Suprapubic skin (tissue), 4 donors: ENCODE measurements around the gene TCF12. TPM values are rescaled to one million over a fixed set of nuclear protein-coding genes. Genes with fewer than 3 reads are reported as not detected.

Source experiments
- DNase-seq, 2 donors: peaks; one replicate each; pipeline ENCODE4 v3.0.0-alpha.2; 2019; ENCODE audit warnings: low spot score in 2 of 2
- H3K27ac ChIP-seq: fragments of 200-600 bp; sonication (generic); one replicate; pipeline ENCODE4 v1.5.1; 2019
- H3K27me3 ChIP-seq: fragments of 200-600 bp; sonication (generic); one replicate; pipeline ENCODE4 v1.5.1; 2019
- H3K36me3 ChIP-seq: fragments of 200-600 bp; sonication (generic); one replicate; pipeline ENCODE4 v1.5.1; 2019
- H3K4me1 ChIP-seq: fragments of 200-600 bp; sonication (generic); one replicate; pipeline ENCODE4 v1.5.1; 2019
- H3K4me3 ChIP-seq: fragments of 200-600 bp; sonication (generic); one replicate; pipeline ENCODE4 v1.5.1; 2019; ENCODE audit warnings: mild to moderate bottlenecking
- H3K9me3 ChIP-seq: fragments of 200-600 bp; sonication (generic); one replicate; pipeline ENCODE4 v1.5.1; 2019
- CTCF ChIP-seq, 2 donors: fragments of 200-600 bp in 1 of 2; fragments of 450-650 bp in 1 of 2; sonication (generic) in 1 of 2; IDR thresholded peaks; one replicate each; pipeline ENCODE4 v1.5.1; 2016 to 2019; ENCODE audit warnings: antibody characterized with exemption in 2 of 2, mild to moderate bottlenecking in 1 of 2, moderate library complexity in 1 of 2
- EP300 ChIP-seq: sonication (generic); formaldehyde crosslinking; IDR thresholded peaks from one replicate; pipeline ENCODE4 v1.6.1; 2017; ENCODE audit warnings: antibody characterized with exemption
- POLR2A ChIP-seq, 2 donors: fragments of 450-650 bp; IDR thresholded peaks; one replicate each; pipeline ENCODE4 v1.6.1; 2017; ENCODE audit warnings: antibody characterized with exemption in 2 of 2, mild to moderate bottlenecking in 2 of 2, moderate library complexity in 2 of 2
- POLR2AphosphoS5 ChIP-seq, 3 donors: sonication (generic); formaldehyde crosslinking; IDR thresholded peaks; one replicate each; pipeline ENCODE4 v1.6.1; 2017; ENCODE audit warnings: antibody characterized with exemption in 3 of 3
- WGBS: methylation state at CpG from one replicate; pipeline ENCODE4 v1.1.5; 2018; 5-methylcytosine and 5-hydroxymethylcytosine counted together
- total RNA-seq, 4 donors: library from RNA; depleted of rRNA; stranded (reverse); fragments of >200 nt; gene quantifications; one replicate each; pipeline ENCODE4 v1.1.0, GENCODE V29; 2016

Gene TCF12
- total RNA-seq, 4 donors from 2014 or later = 91.3 to 118 (median 105) TPM

GRCh38 chr15:57328479-57328878, 410.0 kb downstream of the TCF12 start:
- TF ChIP-seq POLR2A (IDR thresholded peaks at IDR 0.05) (no peak), CTCF (IDR thresholded peaks at IDR 0.05) (no peak), POLR2AphosphoS5 (IDR thresholded peaks at IDR 0.05) (no peak), EP300 (no peak)
- WGBS = 90% methylated on average over 8 of the region's 8 CpGs
- Histone ChIP-seq H3K27ac (peak overlapping the region; percentile 27), H3K9me3 (no peaks in the 10 kb centered on the region), H3K4me1 (peaks cover 5% of the 10 kb centered on the region), H3K36me3 (no peaks in the 10 kb centered on the region), H3K27me3 (no peaks in the 10 kb centered on the region), H3K4me3 (no peak overlapping the region)
- no peak for DNase-seq

GRCh38 chr15:57328897-57329296, 410.5 kb downstream of the TCF12 start:
- Histone ChIP-seq H3K36me3 (no peaks in the 10 kb centered on the region), H3K4me3 (no peak overlapping the region), H3K9me3 (no peaks in the 10 kb centered on the region), H3K27ac (no peak overlapping the region), H3K27me3 (no peaks in the 10 kb centered on the region), H3K4me1 (peaks cover under 1% of the 10 kb centered on the region)
- DNase-seq = no peak
- WGBS = 69% methylated on average over 5 of the region's 5 CpGs
- TF ChIP-seq EP300 (no peak), POLR2AphosphoS5 (IDR thresholded peaks at IDR 0.05) (no peak), POLR2A (IDR thresholded peaks at IDR 0.05) (no peak), CTCF (IDR thresholded peaks at IDR 0.05) (no peak)

- H3K4me3 ChIP-seq = no peak overlapping the region
- no peaks in the 10 kb centered on the region for H3K27me3 ChIP-seq
- no peak for TF ChIP-seq POLR2AphosphoS5 (IDR thresholded peaks at IDR 0.05)
- TF ChIP-seq CTCF (IDR thresholded peaks at IDR 0.05) = no peak
- TF ChIP-seq EP300 = no peak
- no peak for TF ChIP-seq POLR2A (IDR thresholded peaks at IDR 0.05)
- no peak for DNase-seq
- no peak overlapping the region for H3K27ac ChIP-seq
- H3K4me1 ChIP-seq = no peaks in the 10 kb centered on the region
- WGBS = 90% methylated on average over 13 of the region's 13 CpGs
- H3K9me3 ChIP-seq = no peaks in the 10 kb centered on the region
- H3K36me3 ChIP-seq = no peaks in the 10 kb centered on the region
Observed at GRCh38 chr15:57329582-57330367, 411.3 kb downstream of the TCF12 start.

- Histone ChIP-seq H3K4me1 (no peaks in the 10 kb centered on the region), H3K27ac (no peak overlapping the region), H3K4me3 (no peak overlapping the region), H3K27me3 (no peaks in the 10 kb centered on the region), H3K9me3 (no peaks in the 10 kb centered on the region), H3K36me3 (no peaks in the 10 kb centered on the region)
- WGBS = 82% methylated on average over 14 of the region's 14 CpGs
- no peak for DNase-seq
- TF ChIP-seq POLR2AphosphoS5 (IDR thresholded peaks at IDR 0.05) (no peak), CTCF (IDR thresholded peaks at IDR 0.05) (no peak), POLR2A (IDR thresholded peaks at IDR 0.05) (no peak), EP300 (no peak)
Observed at GRCh38 chr15:57330619-57331340, 412.3 kb downstream of the TCF12 start.

GRCh38 chr15:57332326-57332725, 413.9 kb downstream of the TCF12 start:
- no peaks in the 10 kb centered on the region for H3K27me3 ChIP-seq
- no peak overlapping the region for H3K27ac ChIP-seq
- WGBS = 75% methylated on average over 8 of the region's 8 CpGs
- DNase-seq = no peak
- TF ChIP-seq POLR2AphosphoS5 (IDR thresholded peaks at IDR 0.05) (no peak), POLR2A (IDR thresholded peaks at IDR 0.05) (no peak), CTCF (IDR thresholded peaks at IDR 0.05) (no peak), EP300 (no peak)
- no peaks in the 10 kb centered on the region for H3K36me3 ChIP-seq
- no peaks in the 10 kb centered on the region for H3K4me1 ChIP-seq
- no peak overlapping the region for H3K4me3 ChIP-seq
- H3K9me3 ChIP-seq = no peaks in the 10 kb centered on the region
